Hepatocyte (in vitro differentiated cells): Measurements from ENCODE around the gene RAB27A. TPM values are rescaled to one million over a fixed set of nuclear protein-coding genes. Genes with fewer than 3 reads are reported as not detected.

Experiments
- DNase-seq: peaks from one replicate; pipeline ENCODE4 v3.0.0-alpha.2; 2016; ENCODE audit warnings: low spot score
- H2AFZ ChIP-seq: fragments of 200-600 bp; sonication (generic); 2 replicates; pipeline ENCODE4 v1.6.0; 2016; ENCODE audit warnings: antibody characterized with exemption, mild to moderate bottlenecking
- H3K27ac ChIP-seq: fragments of 200-600 bp; sonication (generic); 2 replicates; pipeline ENCODE4 v1.5.1; 2016; ENCODE audit warnings: mild to moderate bottlenecking
- H3K27me3 ChIP-seq: fragments of 200-600 bp; sonication (generic); 2 replicates; pipeline ENCODE4 v1.6.1; 2016
- H3K36me3 ChIP-seq: fragments of 200-600 bp; sonication (generic); replicated peaks from 2 replicates; pipeline ENCODE4 v1.5.1; 2016; ENCODE audit warnings: low read depth; ENCODE audit not compliant: insufficient read depth
- H3K4me1 ChIP-seq: fragments of 200-600 bp; sonication (generic); 2 replicates; pipeline ENCODE4 v1.5.1; 2016; ENCODE audit warnings: mild to moderate bottlenecking, moderate library complexity; ENCODE audit not compliant: insufficient read depth
- H3K4me2 ChIP-seq: fragments of 200-600 bp; sonication (generic); 2 replicates; pipeline ENCODE4 v1.6.0; 2016
- H3K4me3 ChIP-seq: fragments of 200-600 bp; sonication (generic); 2 replicates; pipeline ENCODE4 v1.5.1; 2016; ENCODE audit warnings: mild to moderate bottlenecking
- H3K79me2 ChIP-seq: fragments of 200-600 bp; sonication (generic); 2 replicates; pipeline ENCODE4 v1.6.0; 2017; ENCODE audit warnings: mild to moderate bottlenecking
- H3K9me2 ChIP-seq: fragments of 200-600 bp; sonication (generic); replicated peaks from 2 replicates; pipeline ENCODE4 v1.6.0; 2017; ENCODE audit warnings: mild to moderate bottlenecking; ENCODE audit not compliant: insufficient read depth
- H3K9me3 ChIP-seq: fragments of 200-600 bp; sonication (generic); 2 replicates; pipeline ENCODE4 v1.5.1; 2016; ENCODE audit warnings: low read depth, mild to moderate bottlenecking
- H4K20me1 ChIP-seq: fragments of 200-600 bp; sonication (generic); 2 replicates; pipeline ENCODE4 v1.6.0; 2016; ENCODE audit warnings: mild to moderate bottlenecking; ENCODE audit not compliant: insufficient read depth, poor library complexity, severe bottlenecking
- CTCF ChIP-seq: fragments of 200-600 bp; sonication (generic); IDR thresholded peaks from 2 replicates; pipeline ENCODE4 v1.5.1; 2016; ENCODE audit warnings: antibody characterized with exemption, mild to moderate bottlenecking; ENCODE audit not compliant: poor library complexity
- EZH2 ChIP-seq: fragments of 200-600 bp; sonication (generic); IDR thresholded peaks from 2 replicates; pipeline ENCODE4 v1.6.1; 2016; ENCODE audit warnings: antibody characterized with exemption, mild to moderate bottlenecking, borderline replicate concordance
- EZH2phosphoT487 ChIP-seq: fragments of 200-600 bp; sonication (generic); IDR thresholded peaks from one replicate; pipeline ENCODE4 v1.6.1; 2018; ENCODE audit warnings: antibody characterized with exemption, mild to moderate bottlenecking, low read depth, moderate library complexity; ENCODE audit not compliant: unreplicated experiment, severe bottlenecking
- WGBS: methylation state at CpG from one replicate; pipeline ENCODE4 v1.1.6; 2016; ENCODE audit warnings: low lambda C conversion rate; ENCODE audit errors: missing lambda C conversion rate; 5-methylcytosine and 5-hydroxymethylcytosine counted together
- polyA plus RNA-seq: library from polyadenylated mRNA; unstranded; fragments of >200 nt; fragmentation: Nextera tagmentation; extraction: Ambion mirVana; gene quantifications from 2 replicates; pipeline ENCODE4 v1.2.1, GENCODE V29; 2016
- total RNA-seq: library from RNA; depleted of rRNA; stranded (reverse); fragments of >200 nt; gene quantifications from 2 replicates; pipeline ENCODE4 v1.2.3, GENCODE V29; 2014

RAB27A gene
- total and polyA plus RNA-seq, 2 experiments from 2014 or later, result 10.5 to 16.6 TPM

GRCh38 chr15:55334371-55334770 lies 44.8 kb upstream of the RAB27A start:
- no peaks in the 10 kb centered on the region for H3K79me2 ChIP-seq
- no peak overlapping the region for H3K4me3 ChIP-seq
- H3K9me3 ChIP-seq, result no peaks in the 10 kb centered on the region
- WGBS, result 84% methylated on average over 5 of the region's 5 CpGs
- no peaks in the 10 kb centered on the region for H3K27me3 ChIP-seq
- H2AFZ ChIP-seq, result no peak overlapping the region
- H3K9me2 ChIP-seq, result no peaks in the 10 kb centered on the region
- H4K20me1 ChIP-seq, result no peaks in the 10 kb centered on the region
- no peak overlapping the region for H3K27ac ChIP-seq
- no peak overlapping the region for H3K4me2 ChIP-seq
- no peaks in the 10 kb centered on the region for H3K4me1 ChIP-seq
- TF ChIP-seq EZH2phosphoT487, result no peak
- no peak for TF ChIP-seq CTCF
- TF ChIP-seq EZH2, result no peak
- no peak for DNase-seq
- no peaks in the 10 kb centered on the region for H3K36me3 ChIP-seq

- no peak for TF ChIP-seq EZH2phosphoT487
- H3K4me1 ChIP-seq, result no peaks in the 10 kb centered on the region
Measured at GRCh38 chr15:55327387-55327786, 37.8 kb upstream of the RAB27A start.

GRCh38 chr15:55322467-55322866 lies 32.9 kb upstream of the RAB27A start:
- no peaks in the 10 kb centered on the region for H3K27me3 ChIP-seq
- H3K4me1 ChIP-seq, result peaks cover 6% of the 10 kb centered on the region
- no peak overlapping the region for H2AFZ ChIP-seq
- DNase-seq, result no peak
- no peak overlapping the region for H3K4me3 ChIP-seq
- no peaks in the 10 kb centered on the region for H4K20me1 ChIP-seq
- no peak overlapping the region for H3K27ac ChIP-seq
- TF ChIP-seq CTCF (no peak), EZH2phosphoT487 (no peak), EZH2 (no peak)
- no peaks in the 10 kb centered on the region for H3K9me2 ChIP-seq
- no peak overlapping the region for H3K4me2 ChIP-seq
- H3K36me3 ChIP-seq, result no peaks in the 10 kb centered on the region
- peaks cover 18% of the 10 kb centered on the region for H3K79me2 ChIP-seq
- H3K9me3 ChIP-seq, result no peaks in the 10 kb centered on the region
- WGBS, result 84% methylated on average over 5 of the region's 5 CpGs

More at GRCh38 chr15:55327387-55327786, 37.8 kb upstream of the RAB27A start:
- Histone ChIP-seq H3K79me2 (no peaks in the 10 kb centered on the region), H3K27ac (no peak overlapping the region), H3K27me3 (no peaks in the 10 kb centered on the region), H3K4me2 (no peak overlapping the region), H3K36me3 (no peaks in the 10 kb centered on the region), H2AFZ (no peak overlapping the region), H3K4me3 (no peak overlapping the region), H3K9me2 (no peaks in the 10 kb centered on the region), H4K20me1 (no peaks in the 10 kb centered on the region), H3K9me3 (no peaks in the 10 kb centered on the region)
- DNase-seq, result no peak
- 88% methylated on average over 1 of the region's 1 CpG for WGBS

- TF ChIP-seq CTCF, result no peak
- no peak overlapping the region for H3K4me2 ChIP-seq
- H3K4me1 ChIP-seq, result peaks cover 6% of the 10 kb centered on the region
- no peaks in the 10 kb centered on the region for H3K9me3 ChIP-seq
- no peak overlapping the region for H2AFZ ChIP-seq
- peaks cover 22% of the 10 kb centered on the region for H3K79me2 ChIP-seq
- no peaks in the 10 kb centered on the region for H3K27me3 ChIP-seq
- no peak overlapping the region for H3K27ac ChIP-seq
- no peak overlapping the region for H3K4me3 ChIP-seq
- H4K20me1 ChIP-seq, result no peaks in the 10 kb centered on the region
- no peak for DNase-seq
- H3K36me3 ChIP-seq, result no peaks in the 10 kb centered on the region
- no peaks in the 10 kb centered on the region for H3K9me2 ChIP-seq
- 87% methylated on average over 1 of the region's 1 CpG for WGBS
Measured at GRCh38 chr15:55320963-55321362, 31.4 kb upstream of the RAB27A start.
